WTC11 (cell line): ENCODE data around the gene RAB5IF. TPM values are rescaled to one million over a fixed set of nuclear protein-coding genes. Genes with fewer than 3 reads are reported as not detected.

Experiments used
- ATAC-seq: fragments of 200-7000 bp; cut with Tn5 transposase; 2 replicates; pipeline ENCODE4 v1.10.0; 2021; ENCODE audit warnings: mild to moderate bottlenecking, moderate library complexity
- CTCF ChIA-PET: fragments of 300-600 bp; sonication (Branson Sonifier 250); formaldehyde crosslinking; loops from one replicate; lab custom pipeline; 2021; ENCODE audit warnings: antibody characterized with exemption; lab: Charles Lee
- POLR2A ChIA-PET: fragments of 350-600 bp; sonication (Branson Sonifier 250); formaldehyde crosslinking; loops from one replicate; lab custom pipeline; 2021; ENCODE audit warnings: antibody characterized with exemption; lab: Charles Lee
- DNase-seq: peaks from one replicate; pipeline ENCODE4 v3.0.0; 2021; ENCODE audit warnings: low spot score
- H3K27ac Mint-ChIP-seq: 2 replicates; pipeline ENCODE4 v1.8.0; 2021; ENCODE audit warnings: mixed read lengths
- H3K27me3 Mint-ChIP-seq: 2 replicates; pipeline ENCODE4 v1.8.0; 2021; ENCODE audit warnings: low read depth, mild to moderate bottlenecking, moderate library complexity, mixed read lengths
- H3K36me3 Mint-ChIP-seq: 2 replicates; pipeline ENCODE4 v1.8.0; 2021; ENCODE audit warnings: mixed read lengths
- H3K4me1 Mint-ChIP-seq: 2 replicates; pipeline ENCODE4 v1.8.0; 2022; ENCODE audit warnings: mixed read lengths
- H3K4me3 Mint-ChIP-seq: 2 replicates; pipeline ENCODE4 v1.8.0; 2021; ENCODE audit warnings: mild to moderate bottlenecking, moderate library complexity, mixed read lengths
- H3K9me3 Mint-ChIP-seq: 2 replicates; pipeline ENCODE4 v1.8.0; 2021; ENCODE audit warnings: mixed read lengths
- ETV6 ChIP-seq: sonication (generic); formaldehyde crosslinking; IDR thresholded peaks from 2 replicates; pipeline ENCODE4 v1.8.1; 2022; ENCODE audit warnings: mild to moderate bottlenecking, missing genetic modification reagents
- FOXJ3 ChIP-seq: sonication (generic); formaldehyde crosslinking; IDR thresholded peaks from 2 replicates; pipeline ENCODE4 v1.9.0; 2021; ENCODE audit warnings: missing genetic modification reagents, mild to moderate bottlenecking, borderline replicate concordance
- GABPB1 ChIP-seq: sonication (generic); formaldehyde crosslinking; IDR thresholded peaks from 2 replicates; pipeline ENCODE4 v1.8.1; 2023; ENCODE audit warnings: mild to moderate bottlenecking, missing genetic modification reagents
- HMGXB4 ChIP-seq: sonication (generic); formaldehyde crosslinking; IDR thresholded peaks from 2 replicates; pipeline ENCODE4 v1.8.1; 2023; ENCODE audit warnings: mild to moderate bottlenecking, moderate library complexity, missing genetic modification reagents
- MAX ChIP-seq: sonication (generic); formaldehyde crosslinking; IDR thresholded peaks from 2 replicates; pipeline ENCODE4 v1.8.0; 2022; ENCODE audit warnings: mild to moderate bottlenecking, missing genetic modification reagents
- MXD4 ChIP-seq: fragments of 250-450 bp; sonication (Bioruptor Pico); IDR thresholded peaks from 2 replicates; pipeline ENCODE4 v1.8.0; 2021; ENCODE audit warnings: mild to moderate bottlenecking, moderate library complexity, borderline replicate concordance
- NFE2L1 ChIP-seq: sonication (generic); formaldehyde crosslinking; IDR thresholded peaks from 2 replicates; pipeline ENCODE4 v1.8.1; 2023; ENCODE audit warnings: missing genetic modification reagents
- PREB ChIP-seq: sonication (generic); formaldehyde crosslinking; IDR thresholded peaks from 2 replicates; pipeline ENCODE4 v1.8.1; 2022; ENCODE audit warnings: mild to moderate bottlenecking, missing genetic modification reagents, moderate library complexity, borderline replicate concordance
- PRRX2 ChIP-seq: fragments of 250-450 bp; sonication (Bioruptor Pico); IDR thresholded peaks from 2 replicates; pipeline ENCODE4 v1.8.0; 2021; ENCODE audit warnings: mild to moderate bottlenecking
- ZBTB43 ChIP-seq: sonication (generic); formaldehyde crosslinking; IDR thresholded peaks from 2 replicates; pipeline ENCODE4 v1.8.1; 2023; ENCODE audit warnings: mild to moderate bottlenecking, missing genetic modification reagents
- total RNA-seq: library from RNA; stranded (reverse); gene quantifications from 3 replicates; pipeline ENCODE4 v1.2.3, GENCODE V29; 2021
- TF ChIP-seq, protein P1 (sequence below): sonication (generic); formaldehyde crosslinking; IDR thresholded peaks from 2 replicates; pipeline ENCODE4 v1.8.0; 2023; ENCODE audit warnings: missing genetic modification reagents, mild to moderate bottlenecking, borderline replicate concordance

RAB5IF gene
- total RNA-seq, 1 experiment from 2014 or later, result 88.4 TPM

DNA sequence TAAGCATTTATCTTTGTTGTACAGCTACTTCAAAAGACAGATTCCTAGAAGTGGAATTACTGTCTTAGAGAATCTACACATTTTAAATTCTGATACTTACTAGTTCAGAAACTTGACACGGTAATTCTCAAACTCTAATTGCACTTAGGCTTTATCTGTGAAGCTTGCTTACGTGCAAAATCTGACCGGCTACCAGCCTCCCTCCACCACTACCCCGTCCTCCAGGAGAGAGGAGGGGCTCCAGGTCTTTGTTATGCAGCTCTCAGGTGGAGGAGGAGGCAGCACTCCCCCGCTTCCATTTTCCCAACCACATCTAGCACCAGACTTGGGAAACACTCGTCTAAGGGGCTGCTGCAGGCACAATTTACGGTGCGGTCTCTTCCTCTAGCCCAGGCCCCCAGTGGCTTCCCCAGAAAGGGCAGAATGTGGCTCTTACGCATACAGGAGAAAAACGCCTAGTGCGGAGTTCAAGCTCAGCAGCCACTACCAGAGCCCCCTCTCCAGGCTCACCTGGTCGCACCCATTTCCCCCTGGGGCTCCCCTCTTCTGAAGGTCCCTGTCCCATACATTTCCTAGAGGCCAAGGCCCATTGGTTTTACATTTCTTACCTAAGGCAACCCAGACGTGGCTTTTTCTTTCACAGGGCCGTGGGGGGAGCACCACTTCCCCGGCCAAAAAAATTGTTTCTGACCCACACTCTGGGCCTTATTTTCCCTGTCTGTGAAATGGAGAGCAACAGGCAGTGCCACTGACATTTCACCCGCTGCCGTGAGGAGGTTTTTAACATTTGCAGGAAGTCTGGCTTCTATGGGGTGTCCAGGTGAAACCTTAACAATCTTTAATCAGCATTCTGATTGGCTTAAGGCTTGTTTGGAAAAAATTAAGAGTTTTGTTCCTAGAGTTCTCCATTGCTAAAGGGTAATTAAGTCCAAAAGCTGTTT, 33.7 kb upstream of the RAB5IF start (continued):
- TF ChIP-seq, protein P1, sequence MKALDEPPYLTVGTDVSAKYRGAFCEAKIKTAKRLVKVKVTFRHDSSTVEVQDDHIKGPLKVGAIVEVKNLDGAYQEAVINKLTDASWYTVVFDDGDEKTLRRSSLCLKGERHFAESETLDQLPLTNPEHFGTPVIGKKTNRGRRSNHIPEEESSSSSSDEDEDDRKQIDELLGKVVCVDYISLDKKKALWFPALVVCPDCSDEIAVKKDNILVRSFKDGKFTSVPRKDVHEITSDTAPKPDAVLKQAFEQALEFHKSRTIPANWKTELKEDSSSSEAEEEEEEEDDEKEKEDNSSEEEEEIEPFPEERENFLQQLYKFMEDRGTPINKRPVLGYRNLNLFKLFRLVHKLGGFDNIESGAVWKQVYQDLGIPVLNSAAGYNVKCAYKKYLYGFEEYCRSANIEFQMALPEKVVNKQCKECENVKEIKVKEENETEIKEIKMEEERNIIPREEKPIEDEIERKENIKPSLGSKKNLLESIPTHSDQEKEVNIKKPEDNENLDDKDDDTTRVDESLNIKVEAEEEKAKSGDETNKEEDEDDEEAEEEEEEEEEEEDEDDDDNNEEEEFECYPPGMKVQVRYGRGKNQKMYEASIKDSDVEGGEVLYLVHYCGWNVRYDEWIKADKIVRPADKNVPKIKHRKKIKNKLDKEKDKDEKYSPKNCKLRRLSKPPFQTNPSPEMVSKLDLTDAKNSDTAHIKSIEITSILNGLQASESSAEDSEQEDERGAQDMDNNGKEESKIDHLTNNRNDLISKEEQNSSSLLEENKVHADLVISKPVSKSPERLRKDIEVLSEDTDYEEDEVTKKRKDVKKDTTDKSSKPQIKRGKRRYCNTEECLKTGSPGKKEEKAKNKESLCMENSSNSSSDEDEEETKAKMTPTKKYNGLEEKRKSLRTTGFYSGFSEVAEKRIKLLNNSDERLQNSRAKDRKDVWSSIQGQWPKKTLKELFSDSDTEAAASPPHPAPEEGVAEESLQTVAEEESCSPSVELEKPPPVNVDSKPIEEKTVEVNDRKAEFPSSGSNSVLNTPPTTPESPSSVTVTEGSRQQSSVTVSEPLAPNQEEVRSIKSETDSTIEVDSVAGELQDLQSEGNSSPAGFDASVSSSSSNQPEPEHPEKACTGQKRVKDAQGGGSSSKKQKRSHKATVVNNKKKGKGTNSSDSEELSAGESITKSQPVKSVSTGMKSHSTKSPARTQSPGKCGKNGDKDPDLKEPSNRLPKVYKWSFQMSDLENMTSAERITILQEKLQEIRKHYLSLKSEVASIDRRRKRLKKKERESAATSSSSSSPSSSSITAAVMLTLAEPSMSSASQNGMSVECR (CRISPR knock-in tag), result peak; percentile 23; the same call in 1 of the 2 replicates
- no peak for TF ChIP-seq PREB

- peak overlapping the region; percentile 80 for H3K4me3 Mint-ChIP-seq
- TF ChIP-seq FOXJ3 (CRISPR knock-in tag) (no peak), NFE2L1 (CRISPR knock-in tag) (0 out of 2 replicates have a peak, but pooled peaks have one; percentile 11), ZBTB43 (CRISPR knock-in tag) (0 out of 2 replicates have a peak, but pooled peaks have one; percentile 19)
- TF ChIP-seq, protein P1 (CRISPR knock-in tag), result 0 out of 2 replicates have a peak, but pooled peaks have one; percentile 15
- H3K4me1 Mint-ChIP-seq, result peaks cover 59% of the 10 kb centered on the region
- no peak for DNase-seq
- H3K36me3 Mint-ChIP-seq, result peaks cover 4% of the 10 kb centered on the region; the same call in 1 of the 2 replicates
- POLR2A ChIA-PET, result interaction anchor here (0.5 to 5.8 kb wide), 6 partner anchors 10 to 262 kb away, joined by 3 to 54 read pairs (median 4); no protein-coding TSS in a partner anchor
- CTCF ChIA-PET, result interaction anchor here (0.6 to 3.5 kb wide), 17 partner anchors 12 to 1696 kb away, joined by 3 to 32 read pairs (median 4); partner anchors contain the start of genes MYL9, NFS1, RAB5IF and ROMO1
- no peaks in the 10 kb centered on the region for H3K27me3 Mint-ChIP-seq
- no peaks in the 10 kb centered on the region for H3K9me3 Mint-ChIP-seq
- peak; percentile 0 for ATAC-seq
- peak overlapping the region; percentile 99 for H3K27ac Mint-ChIP-seq
These were observed 32.9 kb upstream of the RAB5IF start for GRCh38 chr20:36572701-36573102.

GRCh38 chr20:36573103-36573797, 32.3 kb upstream of the RAB5IF start, which contains the start of gene TGIF2:
TSS of gene TGIF2 (plus strand) at chr20:36573597. CDS start at chr20:36578775, 5,178 bp downstream.
- Mint-ChIP-seq H3K9me3 (no peaks in the 10 kb centered on the region), H3K36me3 (peaks cover 6% of the 10 kb centered on the region; the same call in 1 of the 2 replicates), H3K4me1 (peaks cover 59% of the 10 kb centered on the region), H3K27me3 (no peaks in the 10 kb centered on the region), H3K4me3 (peak within 1 kb of the TSS; percentile 86), H3K27ac (peak within 1 kb of the TSS; percentile 99)
- ChIA-PET CTCF (interaction anchor here (0.6 to 3.5 kb wide), 16 partner anchors 12 to 1696 kb away, joined by 3 to 32 read pairs (median 4); partner anchors contain the start of genes MYL9, NFS1, RAB5IF and ROMO1), POLR2A (interaction anchor here (0.5 to 5.8 kb wide), 6 partner anchors 11 to 104 kb away, joined by 3 to 54 read pairs (median 5); partner anchors contain the start of gene RAB5IF)
- DNase-seq, result peak; percentile 94
- peak; percentile 67 for ATAC-seq
- TF ChIP-seq HMGXB4 (CRISPR knock-in tag) (peak; percentile 44; the same call in 1 of the 2 replicates), PREB (no peak), MXD4 (CRISPR knock-in tag) (no peak), MAX (peak; percentile 67), ETV6 (peak; percentile 76; the same call in 1 of the 2 replicates), FOXJ3 (CRISPR knock-in tag) (no peak), PRRX2 (no peak), GABPB1 (CRISPR knock-in tag) (no peak; the same call in 1 of the 2 replicates)
